HEK293 (cell line): ENCODE results near the gene MADCAM1.

Source experiments
- ZNF174 ChIP-seq: fragments of 450-650 bp; formaldehyde crosslinking; IDR thresholded peaks from 2 replicates; pipeline ENCODE4 v1.5.0; 2017; ENCODE audit warnings: missing biosample characterization, mild to moderate bottlenecking, missing genetic modification characterization
- TF ChIP-seq, protein P1 (sequence below): fragments of 450-650 bp; formaldehyde crosslinking; IDR thresholded peaks from 2 replicates; pipeline ENCODE4 v1.5.1; 2016; ENCODE audit warnings: missing biosample characterization, missing genetic modification characterization

DNA sequence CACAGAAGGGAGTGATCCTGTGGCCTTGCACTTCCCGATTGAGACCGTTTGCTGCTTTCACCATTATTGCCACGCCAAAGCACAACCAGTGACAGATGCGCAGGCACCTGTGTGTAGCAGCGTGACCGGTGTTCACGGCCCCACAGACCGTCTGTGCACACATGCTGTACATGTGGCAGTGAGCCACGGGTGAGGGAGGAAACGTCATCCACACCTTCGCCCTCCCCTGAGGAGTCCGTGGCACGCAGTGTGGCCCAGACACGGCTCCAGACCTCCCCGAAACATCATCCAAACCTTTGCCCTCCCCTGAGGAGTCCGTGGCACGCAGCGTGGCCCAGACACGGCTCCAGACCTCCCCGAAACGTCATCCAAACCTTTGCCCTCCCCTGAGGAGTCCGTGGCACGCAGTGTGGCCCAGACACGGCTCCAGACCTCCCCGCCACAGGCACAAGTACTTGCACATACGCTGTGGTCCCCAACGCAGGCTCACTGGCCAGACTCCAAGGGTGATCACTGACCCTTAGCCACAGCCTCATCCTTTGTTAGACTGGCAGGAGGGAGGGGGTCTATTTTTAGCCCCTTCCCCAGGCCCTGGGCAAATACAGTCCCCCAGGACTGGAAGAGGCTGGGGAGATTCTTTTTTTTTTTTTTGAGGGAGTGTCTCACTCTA lies 27.6 kb upstream of the MADCAM1 start:
- TF ChIP-seq, protein P1, sequence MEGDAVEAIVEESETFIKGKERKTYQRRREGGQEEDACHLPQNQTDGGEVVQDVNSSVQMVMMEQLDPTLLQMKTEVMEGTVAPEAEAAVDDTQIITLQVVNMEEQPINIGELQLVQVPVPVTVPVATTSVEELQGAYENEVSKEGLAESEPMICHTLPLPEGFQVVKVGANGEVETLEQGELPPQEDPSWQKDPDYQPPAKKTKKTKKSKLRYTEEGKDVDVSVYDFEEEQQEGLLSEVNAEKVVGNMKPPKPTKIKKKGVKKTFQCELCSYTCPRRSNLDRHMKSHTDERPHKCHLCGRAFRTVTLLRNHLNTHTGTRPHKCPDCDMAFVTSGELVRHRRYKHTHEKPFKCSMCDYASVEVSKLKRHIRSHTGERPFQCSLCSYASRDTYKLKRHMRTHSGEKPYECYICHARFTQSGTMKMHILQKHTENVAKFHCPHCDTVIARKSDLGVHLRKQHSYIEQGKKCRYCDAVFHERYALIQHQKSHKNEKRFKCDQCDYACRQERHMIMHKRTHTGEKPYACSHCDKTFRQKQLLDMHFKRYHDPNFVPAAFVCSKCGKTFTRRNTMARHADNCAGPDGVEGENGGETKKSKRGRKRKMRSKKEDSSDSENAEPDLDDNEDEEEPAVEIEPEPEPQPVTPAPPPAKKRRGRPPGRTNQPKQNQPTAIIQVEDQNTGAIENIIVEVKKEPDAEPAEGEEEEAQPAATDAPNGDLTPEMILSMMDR (tag by site-specific recombination) = no peak
- TF ChIP-seq ZNF174 (tag by site-specific recombination) = no peak
